ENCODE results near the gene CSNK1D. TPM values are rescaled to one million over a fixed set of nuclear protein-coding genes. Genes with fewer than 3 reads are reported as not detected.

CSNK1D gene
- polyA plus RNA-seq, 3 donors from 2014 or later = 48.9 to 130 (median 55.9) TPM

GRCh38 chr17:82237746-82238471, 35.6 kb downstream of the CSNK1D start:
- Mint-ChIP-seq H3K4me1 (peaks cover 39 to 56% of the 10 kb centered on the region in 2 donors), H3K27ac (peak overlapping the region; percentile 82 to 91 (median 90)), H3K9me3 (no peaks in the 10 kb centered on the region), H3K4me3 (peak overlapping the region; percentile 35 to 85 (median 79)), H3K36me3 (peaks cover 5% of the 10 kb centered on the region in 3 donors), H3K27me3 (ENCODE audit: low read depth in 3 of 3) (peaks cover 12 to 75% (median 58%) of the 10 kb centered on the region in 3 donors)
- no peak for DNase-seq

- Mint-ChIP-seq H3K4me1 (peaks cover 34 to 52% of the 10 kb centered on the region in 2 donors), H3K27me3 (ENCODE audit: low read depth in 3 of 3) (peaks cover 12 to 71% (median 55%) of the 10 kb centered on the region in 3 donors), H3K4me3 (peak overlapping the region in 4 of 5 donors; percentile 35 to 67 (median 50)), H3K36me3 (no peaks in the 10 kb centered on the region), H3K27ac (peak overlapping the region; percentile 40 to 91 (median 83)), H3K9me3 (no peaks in the 10 kb centered on the region)
- DNase-seq = peak; percentile 69 to 71 (median 70)
Observed at GRCh38 chr17:82237083-82237745, 36.3 kb downstream of the CSNK1D start.

GRCh38 chr17:82236142-82236971, 37.1 kb downstream of the CSNK1D start:
- peak; percentile 62 to 75 (median 72) for DNase-seq
- Mint-ChIP-seq H3K27me3 (ENCODE audit: low read depth in 3 of 3) (peaks cover 12 to 68% (median 52%) of the 10 kb centered on the region in 3 donors), H3K27ac (peak overlapping the region in 4 of 6 donors; percentile 36 to 82 (median 68)), H3K9me3 (no peaks in the 10 kb centered on the region), H3K36me3 (no peaks in the 10 kb centered on the region), H3K4me1 (peaks cover 28 to 45% of the 10 kb centered on the region in 2 donors), H3K4me3 (peak overlapping the region in 1 of 5 donors; percentile 27)

- DNase-seq = no peak
- Mint-ChIP-seq H3K36me3 (no peaks in the 10 kb centered on the region), H3K9me3 (no peaks in the 10 kb centered on the region), H3K4me3 (no peak overlapping the region), H3K27me3 (ENCODE audit: low read depth in 3 of 3) (peaks cover 12 to 66% (median 47%) of the 10 kb centered on the region in 3 donors), H3K27ac (peak overlapping the region in 3 of 6 donors; percentile 46 to 82 (median 78)), H3K4me1 (peaks cover 22 to 39% of the 10 kb centered on the region in 2 donors)
Observed at GRCh38 chr17:82235775-82236141, 37.7 kb downstream of the CSNK1D start.

- H3K9me3 Mint-ChIP-seq = no peaks in the 10 kb centered on the region
- H3K27ac Mint-ChIP-seq = peak overlapping the region in 3 of 6 donors; percentile 35 to 82 (median 42)
- H3K36me3 Mint-ChIP-seq = no peaks in the 10 kb centered on the region
- H3K4me3 Mint-ChIP-seq = no peak overlapping the region
- DNase-seq = peak in 1 of 3 donors; percentile 13
- H3K27me3 Mint-ChIP-seq (ENCODE audit: low read depth in 3 of 3) = peaks cover 13 to 60% (median 43%) of the 10 kb centered on the region in 3 donors
- peaks cover 18 to 36% of the 10 kb centered on the region in 2 donors for H3K4me1 Mint-ChIP-seq
Observed at GRCh38 chr17:82235056-82235774, 38.3 kb downstream of the CSNK1D start.

GRCh38 chr17:82234211-82235055, 39.1 kb downstream of the CSNK1D start:
- no peak overlapping the region for H3K4me3 Mint-ChIP-seq
- peaks cover 21 to 35% of the 10 kb centered on the region in 2 donors for H3K4me1 Mint-ChIP-seq
- H3K36me3 Mint-ChIP-seq = no peaks in the 10 kb centered on the region
- no peaks in the 10 kb centered on the region for H3K9me3 Mint-ChIP-seq
- peak in 1 of 3 donors; percentile 7 for DNase-seq
- peak overlapping the region in 3 of 6 donors; percentile 35 to 82 (median 42) for H3K27ac Mint-ChIP-seq
- H3K27me3 Mint-ChIP-seq (ENCODE audit: low read depth in 3 of 3) = peaks cover 16 to 59% (median 44%) of the 10 kb centered on the region in 3 donors

- peak in 2 of 3 donors; percentile 14 to 19 for DNase-seq
- no peaks in the 10 kb centered on the region for H3K36me3 Mint-ChIP-seq
- peak overlapping the region in 4 of 5 donors; percentile 21 to 60 (median 38) for H3K4me3 Mint-ChIP-seq
- H3K27me3 Mint-ChIP-seq (ENCODE audit: low read depth in 3 of 3) = peaks cover 16 to 54% (median 33%) of the 10 kb centered on the region in 3 donors
- H3K27ac Mint-ChIP-seq = peak overlapping the region in 5 of 6 donors; percentile 57 to 86 (median 72)
- H3K9me3 Mint-ChIP-seq = no peaks in the 10 kb centered on the region
- H3K4me1 Mint-ChIP-seq = peaks cover 11 to 23% of the 10 kb centered on the region in 2 donors
Observed at GRCh38 chr17:82232876-82233785, 40.4 kb downstream of the CSNK1D start.

- H3K27ac Mint-ChIP-seq = peak overlapping the region in 1 of 6 donors; percentile 72
- no peaks in the 10 kb centered on the region for H3K36me3 Mint-ChIP-seq
- H3K4me3 Mint-ChIP-seq = peak overlapping the region in 2 of 5 donors; percentile 6 to 36
- no peaks in the 10 kb centered on the region for H3K9me3 Mint-ChIP-seq
- H3K4me1 Mint-ChIP-seq = peaks cover 10 to 21% of the 10 kb centered on the region in 2 donors
- DNase-seq = peak in 1 of 3 donors; percentile 3
- H3K27me3 Mint-ChIP-seq (ENCODE audit: low read depth in 3 of 3) = peaks cover 13 to 47% (median 26%) of the 10 kb centered on the region in 3 donors
Observed at GRCh38 chr17:82232322-82232820, 41.1 kb downstream of the CSNK1D start.

- Mint-ChIP-seq H3K36me3 (no peaks in the 10 kb centered on the region), H3K27me3 (ENCODE audit: low read depth in 3 of 3) (peaks cover 12 to 41% (median 24%) of the 10 kb centered on the region in 3 donors), H3K9me3 (no peaks in the 10 kb centered on the region), H3K27ac (peak overlapping the region in 1 of 6 donors; percentile 72), H3K4me1 (peaks cover 10 to 19% of the 10 kb centered on the region in 2 donors), H3K4me3 (peak overlapping the region in 3 of 5 donors; percentile 27 to 52 (median 39))
- peak; percentile 44 to 58 (median 56) for DNase-seq
Observed at GRCh38 chr17:82231562-82232321, 41.8 kb downstream of the CSNK1D start.

GRCh38 chr17:82231312-82231561, 42.3 kb downstream of the CSNK1D start:
- Mint-ChIP-seq H3K4me3 (peak overlapping the region in 2 of 5 donors; percentile 27 to 52), H3K27ac (no peak overlapping the region), H3K27me3 (ENCODE audit: low read depth in 3 of 3) (peaks cover 10 to 36% (median 19%) of the 10 kb centered on the region in 3 donors), H3K36me3 (no peaks in the 10 kb centered on the region), H3K9me3 (no peaks in the 10 kb centered on the region), H3K4me1 (peaks cover 10 to 19% of the 10 kb centered on the region in 2 donors)
- DNase-seq = no peak

Data from immature natural killer cell (primary cell).